Uterus (tissue), 2 donors: ENCODE results near the gene FAM43B.

Experiments used
- CTCF ChIP-seq, 4 experiments: fragments of 200-600 bp in 2 of 4; fragments of 450-650 bp in 2 of 4; sonication (generic) in 2 of 4; IDR thresholded peaks; one replicate each; pipeline ENCODE4 v1.5.1; 2016 to 2019; ENCODE audit warnings: antibody characterized with exemption in 4 of 4, mild to moderate bottlenecking in 2 of 4, moderate library complexity in 1 of 4
- POLR2A ChIP-seq, 2 donors: fragments of 450-650 bp; IDR thresholded peaks; one replicate each; pipeline ENCODE4 v1.6.1; 2016; ENCODE audit warnings: antibody characterized with exemption in 2 of 2, mild to moderate bottlenecking in 1 of 2, moderate library complexity in 1 of 2

GRCh38 chr1:20597650-20598049 lies 45.3 kb downstream of the FAM43B start:
- no peak for TF ChIP-seq CTCF (IDR thresholded peaks at IDR 0.05)
- TF ChIP-seq POLR2A (IDR thresholded peaks at IDR 0.05) = peak in 1 of 2 donors; percentile 11
